B cell (primary cell): ENCODE data around the gene MCF2L. TPM values are rescaled to one million over a fixed set of nuclear protein-coding genes. Genes with fewer than 3 reads are reported as not detected.

ENCODE experiments used
- ATAC-seq: fragments of 200-7000 bp; cut with Tn5 transposase; one replicate; pipeline ENCODE4 v1.10.0; 2021; ENCODE audit warnings: low read depth, mild to moderate bottlenecking, moderate number of reproducible peaks, moderate library complexity
- CTCF ChIA-PET: fragments of 350-600 bp; sonication (Branson Sonifier 250); formaldehyde crosslinking; loops from one replicate; lab custom pipeline; 2021; ENCODE audit warnings: antibody characterized with exemption, inconsistent platforms; lab: Charles Lee
- POLR2A ChIA-PET: fragments of 350-600 bp; sonication (Branson Sonifier 250); formaldehyde crosslinking; loops from one replicate; lab custom pipeline; 2021; ENCODE audit warnings: antibody characterized with exemption; lab: Charles Lee
- DNase-seq: peaks from one replicate; pipeline ENCODE4 v3.0.0; 2013
- H2AFZ ChIP-seq: 2 replicates; pipeline ENCODE4 v1.6.1; 2012; ENCODE audit warnings: mild to moderate bottlenecking, low read depth, low read length; ENCODE audit not compliant: insufficient read depth, poor library complexity, severe bottlenecking
- H3K27ac ChIP-seq, 2 donors: 1 replicate in 1 of 2; 2 replicates in 1 of 2; pipeline ENCODE4 v1.5.1; 2012 to 2013; ENCODE audit warnings: low read length in 2 of 2, mild to moderate bottlenecking in 2 of 2, moderate library complexity in 1 of 2
- H3K27me3 ChIP-seq, 4 experiments: fragments of 200-600 bp in 1 of 4; sonication (generic) in 1 of 4; replicated peaks in 1 of 4; 1 replicate in 2 of 4; 2 replicates in 2 of 4; pipeline versions ENCODE4 v1.6.1 to v1.7.0; 2013 to 2016; ENCODE audit warnings: low read length in 3 of 4, mild to moderate bottlenecking in 2 of 4, mixed read lengths in 1 of 4, moderate library complexity in 1 of 4; ENCODE audit not compliant: insufficient read depth in 4 of 4, control insufficient read depth in 3 of 4; ENCODE audit errors: control extremely low read depth in 1 of 4
- H3K36me3 ChIP-seq, 2 experiments: replicated peaks in 1 of 2; 1 replicate in 1 of 2; 2 replicates in 1 of 2; pipeline versions ENCODE4 v1.6.1 to v1.7.1; 2013; ENCODE audit warnings: low read length in 1 of 2; ENCODE audit not compliant: insufficient read depth in 2 of 2, control insufficient read depth in 1 of 2; ENCODE audit errors: control extremely low read depth in 1 of 2, extremely low read depth in 1 of 2
- H3K4me1 ChIP-seq, 2 donors: fragments of 200-600 bp in 1 of 2; sonication (generic) in 1 of 2; 1 replicate in 1 of 2; 2 replicates in 1 of 2; pipeline versions ENCODE4 v1.5.1 to v1.6.1; 2013 to 2017; ENCODE audit warnings: low read length in 2 of 2; ENCODE audit not compliant: control insufficient read depth in 2 of 2, insufficient read depth in 2 of 2
- H3K4me2 ChIP-seq: replicated peaks from 2 replicates; pipeline ENCODE3; 2012; ENCODE audit warnings: mild to moderate bottlenecking, low read depth, low read length; ENCODE audit not compliant: poor library complexity, severe bottlenecking
- H3K4me3 ChIP-seq, 5 experiments: fragments of 200-600 bp in 1 of 5; sonication (generic) in 1 of 5; 1 replicate in 3 of 5; 2 replicates in 2 of 5; pipeline versions ENCODE4 v1.5.1 to v1.7.0; 2011 to 2016; ENCODE audit warnings: low read length in 4 of 5, mild to moderate bottlenecking in 4 of 5, low read depth in 2 of 5, control low read depth in 1 of 5, moderate library complexity in 1 of 5; ENCODE audit not compliant: insufficient read depth in 1 of 5; ENCODE audit errors: control extremely low read depth in 1 of 5, extremely low read depth in 1 of 5
- H3K79me2 ChIP-seq: fragments of 200-600 bp; sonication (generic); one replicate; pipeline ENCODE4 v1.6.0; 2016; ENCODE audit warnings: low read length; ENCODE audit not compliant: control insufficient read depth, insufficient read depth
- H3K9ac ChIP-seq: fragments of 200-600 bp; sonication (generic); 2 replicates; pipeline ENCODE4 v1.6.1; 2017; ENCODE audit warnings: mild to moderate bottlenecking, low read length, moderate library complexity
- H3K9me3 ChIP-seq, 3 donors: one replicate each; pipeline versions ENCODE4 v1.6.1 to v1.7.1; 2013; ENCODE audit warnings: low read length in 2 of 3; ENCODE audit not compliant: control insufficient read depth in 2 of 3, insufficient read depth in 1 of 3; ENCODE audit errors: control extremely low read depth in 1 of 3
- H4K20me1 ChIP-seq: 2 replicates; pipeline ENCODE4 v1.6.0; 2012; ENCODE audit warnings: mild to moderate bottlenecking, low read length; ENCODE audit not compliant: insufficient read depth, control insufficient read depth, poor library complexity, severe bottlenecking
- H3K27ac Mint-ChIP-seq: one replicate; pipeline ENCODE4 v1.8.0; 2021; ENCODE audit warnings: mixed read lengths
- H3K27me3 Mint-ChIP-seq: one replicate; pipeline ENCODE4 v1.8.0; 2021; ENCODE audit warnings: mixed read lengths
- H3K4me1 Mint-ChIP-seq: one replicate; pipeline ENCODE4 v1.8.0; 2021; ENCODE audit warnings: mixed read lengths
- H3K4me3 Mint-ChIP-seq: one replicate; pipeline ENCODE4 v1.8.0; 2021; ENCODE audit warnings: mixed read lengths
- H3K9me3 Mint-ChIP-seq: one replicate; pipeline ENCODE4 v1.8.0; 2022; ENCODE audit warnings: mixed read lengths; ENCODE audit not compliant: insufficient read depth
- EZH2 ChIP-seq: IDR thresholded peaks from 2 replicates; pipeline ENCODE4 v1.6.1; 2012; ENCODE audit warnings: borderline replicate concordance, low read depth, mild to moderate bottlenecking, moderate library complexity, low read length; ENCODE audit not compliant: insufficient read depth, poor library complexity, severe bottlenecking
- WGBS: methylation state at CpG from one replicate; pipeline ENCODE4 v1.1.5; 2013; ENCODE audit warnings: missing lambda C conversion rate; ENCODE audit not compliant: insufficient coverage; 5-methylcytosine and 5-hydroxymethylcytosine counted together
- intact Hi-C: fragments of 100-400 bp; cut with micrococcal nuclease; formaldehyde crosslinking; loops from one replicate; pipeline ENCODE4 v1.10.0; 2022
- polyA plus RNA-seq: library from polyadenylated mRNA; depleted of rRNA; stranded (reverse); fragments of >200 nt; gene quantifications from 2 replicates; pipeline ENCODE4 v1.2.3, GENCODE V29; 2012
- total RNA-seq, 2 donors: library from RNA; stranded (reverse); fragments of 120-200 nt in 1 of 2; gene quantifications; 1 replicate in 1 of 2; 2 replicates in 1 of 2; pipeline versions ENCODE4 v1.2.3 to v1.2.4, GENCODE V29; 2013 to 2022
- TF ChIP-seq, protein P1 (sequence below): fragments of 200-600 bp; IDR thresholded peaks from one replicate; pipeline ENCODE4 v1.8.0; 2022; ENCODE audit warnings: antibody characterized with exemption, mild to moderate bottlenecking

MCF2L gene
- total and polyA plus RNA-seq, 2 donors (not counting 1 experiment from before 2014, with no cell fraction given), result 3.7 to 8.2 TPM

DNA sequence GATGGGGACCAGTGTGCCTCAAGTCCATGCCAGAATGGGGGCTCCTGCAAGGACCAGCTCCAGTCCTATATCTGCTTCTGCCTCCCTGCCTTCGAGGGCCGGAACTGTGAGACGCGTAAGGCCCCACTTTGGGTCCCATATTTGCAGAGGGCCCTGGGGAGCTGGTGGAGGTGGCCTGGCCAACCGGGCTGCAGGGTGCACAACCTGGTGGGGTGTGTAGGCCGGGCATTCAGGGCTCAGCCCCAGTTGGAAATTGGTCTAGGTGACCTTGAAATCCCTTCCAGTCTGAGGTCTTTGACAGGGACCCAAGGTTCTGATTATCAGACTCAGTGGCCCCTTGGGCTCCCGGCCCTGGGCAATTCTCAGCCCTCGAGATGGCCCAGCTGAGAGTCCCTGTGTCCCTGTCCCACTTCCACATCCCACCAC is 144.8 kb downstream of the MCF2L start:
- TF ChIP-seq, protein P1, sequence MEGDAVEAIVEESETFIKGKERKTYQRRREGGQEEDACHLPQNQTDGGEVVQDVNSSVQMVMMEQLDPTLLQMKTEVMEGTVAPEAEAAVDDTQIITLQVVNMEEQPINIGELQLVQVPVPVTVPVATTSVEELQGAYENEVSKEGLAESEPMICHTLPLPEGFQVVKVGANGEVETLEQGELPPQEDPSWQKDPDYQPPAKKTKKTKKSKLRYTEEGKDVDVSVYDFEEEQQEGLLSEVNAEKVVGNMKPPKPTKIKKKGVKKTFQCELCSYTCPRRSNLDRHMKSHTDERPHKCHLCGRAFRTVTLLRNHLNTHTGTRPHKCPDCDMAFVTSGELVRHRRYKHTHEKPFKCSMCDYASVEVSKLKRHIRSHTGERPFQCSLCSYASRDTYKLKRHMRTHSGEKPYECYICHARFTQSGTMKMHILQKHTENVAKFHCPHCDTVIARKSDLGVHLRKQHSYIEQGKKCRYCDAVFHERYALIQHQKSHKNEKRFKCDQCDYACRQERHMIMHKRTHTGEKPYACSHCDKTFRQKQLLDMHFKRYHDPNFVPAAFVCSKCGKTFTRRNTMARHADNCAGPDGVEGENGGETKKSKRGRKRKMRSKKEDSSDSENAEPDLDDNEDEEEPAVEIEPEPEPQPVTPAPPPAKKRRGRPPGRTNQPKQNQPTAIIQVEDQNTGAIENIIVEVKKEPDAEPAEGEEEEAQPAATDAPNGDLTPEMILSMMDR, result no peak
- no peak for TF ChIP-seq EZH2
- H3K4me1 Mint-ChIP-seq, result no peaks in the 10 kb centered on the region
- Histone ChIP-seq H4K20me1 (no peaks in the 10 kb centered on the region), H3K27me3 (peaks cover 0 to 16% (median 2%) of the 10 kb centered on the region in 4 experiments), H3K4me3 (no peak overlapping the region), H3K36me3 (no peaks in the 10 kb centered on the region), H3K4me1 (peaks cover 0 to 3% of the 10 kb centered on the region in 2 donors), H3K9me3 (peaks cover 0 to 13% (median 0%) of the 10 kb centered on the region in 3 donors), H3K79me2 (no peaks in the 10 kb centered on the region), H2AFZ (no peak overlapping the region), H3K9ac (no peak overlapping the region), H3K4me2 (no peak overlapping the region), H3K27ac (no peak overlapping the region)
- ChIA-PET POLR2A (no interaction called here), CTCF (no interaction called here)
- no peak for DNase-seq
- intact Hi-C loops, result no loop called here
- WGBS, result 96% methylated on average over 7 of the region's 8 CpGs
- H3K4me3 Mint-ChIP-seq, result no peak overlapping the region
- no peaks in the 10 kb centered on the region for H3K9me3 Mint-ChIP-seq
- ATAC-seq, result no peak
- H3K27ac Mint-ChIP-seq, result no peak overlapping the region
- peaks cover 3% of the 10 kb centered on the region for H3K27me3 Mint-ChIP-seq

DNA sequence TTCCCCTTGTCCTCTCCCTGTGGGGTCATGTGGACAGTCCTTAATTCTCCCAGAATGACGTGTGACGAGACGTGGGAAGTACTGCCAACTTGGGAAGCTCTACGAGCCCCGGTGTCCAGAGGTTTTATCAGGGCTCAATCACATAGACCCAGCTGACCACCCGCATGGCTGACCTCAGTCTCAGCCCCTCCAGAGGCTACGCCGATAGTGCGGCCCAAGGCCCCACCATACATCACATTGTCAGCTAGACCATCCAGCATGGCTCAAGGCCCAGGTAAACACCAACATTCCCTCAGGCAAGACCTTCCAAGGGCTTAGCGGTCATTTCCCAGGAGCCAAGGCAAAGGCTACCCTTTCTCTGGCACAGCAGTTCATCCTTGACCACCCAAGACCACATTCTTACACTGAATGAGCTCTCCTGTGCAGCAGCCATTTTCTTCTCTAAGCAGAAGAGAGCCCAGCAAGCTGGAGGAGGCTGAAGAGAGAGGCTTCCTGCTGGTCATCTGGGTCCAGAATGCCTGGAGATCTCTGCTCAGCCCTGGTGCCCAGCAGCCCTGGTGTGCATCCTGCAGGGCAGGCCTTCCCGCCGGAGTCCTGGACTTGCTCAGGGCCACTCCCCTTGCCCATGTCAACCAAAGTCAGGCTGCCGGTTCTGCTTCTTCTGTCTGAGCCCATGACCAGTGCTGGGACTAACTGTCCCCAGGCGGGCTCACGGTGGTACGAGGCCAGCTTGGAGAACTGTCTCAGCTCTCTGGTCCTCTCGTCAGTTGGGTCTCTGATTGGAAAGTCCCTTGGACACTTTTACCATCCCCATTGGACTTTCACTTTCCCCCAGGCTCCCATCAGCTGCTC is 145.7 kb downstream of the MCF2L start:
- no peak for DNase-seq

More for the DNA sequence above, 145.7 kb downstream of the MCF2L start:
- H3K9me3 ChIP-seq, result peaks cover 0 to 7% (median 0%) of the 10 kb centered on the region in 3 donors
- no peaks in the 10 kb centered on the region for H3K79me2 ChIP-seq
- Mint-ChIP-seq H3K27ac (no peak overlapping the region), H3K9me3 (no peaks in the 10 kb centered on the region), H3K27me3 (no peaks in the 10 kb centered on the region), H3K4me3 (no peak overlapping the region), H3K4me1 (no peaks in the 10 kb centered on the region)
- TF ChIP-seq, protein P1, result no peak
- intact Hi-C loops, result no loop called here
- H3K4me3 ChIP-seq, result no peak overlapping the region
- CTCF ChIA-PET, result no interaction called here
- POLR2A ChIA-PET, result no interaction called here
- no peak overlapping the region for H3K27ac ChIP-seq
- no peak overlapping the region for H2AFZ ChIP-seq
- no peak for ATAC-seq
- no peaks in the 10 kb centered on the region for H3K36me3 ChIP-seq
- 95% methylated on average over 17 of the region's 17 CpGs for WGBS
- no peaks in the 10 kb centered on the region for H4K20me1 ChIP-seq
- no peak overlapping the region for H3K4me2 ChIP-seq
- H3K4me1 ChIP-seq, result peaks cover 0 to 2% of the 10 kb centered on the region in 2 donors
- H3K27me3 ChIP-seq, result peaks cover 0 to 10% (median 2%) of the 10 kb centered on the region in 4 experiments
- H3K9ac ChIP-seq, result no peak overlapping the region
